Breast epithelium (tissue), 4 donors: ENCODE measurements around the gene NUFIP2. TPM values are rescaled to one million over a fixed set of nuclear protein-coding genes. Genes with fewer than 3 reads are reported as not detected.

Experiments used
- DNase-seq, 2 donors: peaks; one replicate each; pipeline ENCODE4 v3.0.0-alpha.2; 2019; ENCODE audit warnings: low spot score in 2 of 2
- H3K27ac ChIP-seq, 2 donors: fragments of 200-600 bp; sonication (generic) in 1 of 2; one replicate each; pipeline ENCODE4 v1.5.1; 2016 to 2019; ENCODE audit warnings: mild to moderate bottlenecking in 1 of 2
- H3K27me3 ChIP-seq, 2 donors: fragments of 200-600 bp; sonication (generic) in 1 of 2; one replicate each; pipeline versions ENCODE4 v1.5.1 to v1.6.0; 2017 to 2019; ENCODE audit warnings: control low read depth in 1 of 2, mild to moderate bottlenecking in 1 of 2
- H3K36me3 ChIP-seq: fragments of 200-600 bp; one replicate; pipeline ENCODE4 v1.5.1; 2019
- H3K4me1 ChIP-seq, 2 donors: fragments of 200-600 bp; sonication (generic); one replicate each; pipeline ENCODE4 v1.5.1; 2016 to 2019; ENCODE audit warnings: control low read depth in 1 of 2
- H3K4me3 ChIP-seq, 3 donors: fragments of 200-600 bp; sonication (generic); 1 replicate in 2 of 3; 2 replicates in 1 of 3; pipeline ENCODE4 v1.5.1; 2016 to 2019; ENCODE audit warnings: mild to moderate bottlenecking in 3 of 3, moderate library complexity in 2 of 3
- H3K9me3 ChIP-seq, 2 donors: fragments of 200-600 bp; sonication (generic) in 1 of 2; one replicate each; pipeline ENCODE4 v1.5.1; 2016 to 2019; ENCODE audit warnings: control low read depth in 1 of 2
- POLR2A ChIP-seq: fragments of 450-650 bp; IDR thresholded peaks from one replicate; pipeline ENCODE4 v1.6.1; 2016; ENCODE audit warnings: antibody characterized with exemption, mild to moderate bottlenecking, moderate library complexity
- POLR2AphosphoS5 ChIP-seq, 3 donors: sonication (generic); formaldehyde crosslinking; IDR thresholded peaks; one replicate each; pipeline ENCODE4 v1.6.1; 2017; ENCODE audit warnings: antibody characterized with exemption in 3 of 3
- intact Hi-C: fragments of 100-400 bp; cut with DNase I; formaldehyde crosslinking; loops from one replicate; pipeline ENCODE4 v1.15.1; 2023; ENCODE audit warnings: low total_unique reads
- total RNA-seq, 3 donors: library from RNA; depleted of rRNA; stranded (reverse); fragments of >200 nt; gene quantifications; one replicate each; pipeline ENCODE4 v1.1.0, GENCODE V29; 2016
- TF ChIP-seq, protein P1 (sequence below), 3 donors: fragments of 450-650 bp; IDR thresholded peaks; one replicate each; pipeline ENCODE4 v1.5.1; 2016 to 2017; ENCODE audit warnings: antibody characterized with exemption in 3 of 3, mild to moderate bottlenecking in 3 of 3, moderate library complexity in 3 of 3

Gene NUFIP2
- total RNA-seq, 3 donors from 2014 or later: 35.8 to 46.2 (median 36.4) TPM

- peak; percentile 55 to 59 for DNase-seq
- peaks cover 4 to 32% of the 10 kb centered on the region in 2 donors for H3K4me1 ChIP-seq
- H3K36me3 ChIP-seq: no peaks in the 10 kb centered on the region
- H3K4me3 ChIP-seq: peak overlapping the region; percentile 75 to 97 (median 95)
- TF ChIP-seq, protein P1, sequence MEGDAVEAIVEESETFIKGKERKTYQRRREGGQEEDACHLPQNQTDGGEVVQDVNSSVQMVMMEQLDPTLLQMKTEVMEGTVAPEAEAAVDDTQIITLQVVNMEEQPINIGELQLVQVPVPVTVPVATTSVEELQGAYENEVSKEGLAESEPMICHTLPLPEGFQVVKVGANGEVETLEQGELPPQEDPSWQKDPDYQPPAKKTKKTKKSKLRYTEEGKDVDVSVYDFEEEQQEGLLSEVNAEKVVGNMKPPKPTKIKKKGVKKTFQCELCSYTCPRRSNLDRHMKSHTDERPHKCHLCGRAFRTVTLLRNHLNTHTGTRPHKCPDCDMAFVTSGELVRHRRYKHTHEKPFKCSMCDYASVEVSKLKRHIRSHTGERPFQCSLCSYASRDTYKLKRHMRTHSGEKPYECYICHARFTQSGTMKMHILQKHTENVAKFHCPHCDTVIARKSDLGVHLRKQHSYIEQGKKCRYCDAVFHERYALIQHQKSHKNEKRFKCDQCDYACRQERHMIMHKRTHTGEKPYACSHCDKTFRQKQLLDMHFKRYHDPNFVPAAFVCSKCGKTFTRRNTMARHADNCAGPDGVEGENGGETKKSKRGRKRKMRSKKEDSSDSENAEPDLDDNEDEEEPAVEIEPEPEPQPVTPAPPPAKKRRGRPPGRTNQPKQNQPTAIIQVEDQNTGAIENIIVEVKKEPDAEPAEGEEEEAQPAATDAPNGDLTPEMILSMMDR (IDR thresholded peaks at IDR 0.05): no peak
- peak in 2 of 3 donors; percentile 9 to 26 for TF ChIP-seq POLR2AphosphoS5 (IDR thresholded peaks at IDR 0.05)
- H3K27ac ChIP-seq: peak overlapping the region; percentile 94 to 99
- intact Hi-C loops: loop anchor here (2.0 kb wide), 1 partner anchor 74 kb away; no protein-coding TSS in a partner anchor
- no peaks in the 10 kb centered on the region for H3K27me3 ChIP-seq
- no peaks in the 10 kb centered on the region for H3K9me3 ChIP-seq
Measured at GRCh38 chr17:29292071-29292991, 1.6 kb downstream of the NUFIP2 start.

DNA sequence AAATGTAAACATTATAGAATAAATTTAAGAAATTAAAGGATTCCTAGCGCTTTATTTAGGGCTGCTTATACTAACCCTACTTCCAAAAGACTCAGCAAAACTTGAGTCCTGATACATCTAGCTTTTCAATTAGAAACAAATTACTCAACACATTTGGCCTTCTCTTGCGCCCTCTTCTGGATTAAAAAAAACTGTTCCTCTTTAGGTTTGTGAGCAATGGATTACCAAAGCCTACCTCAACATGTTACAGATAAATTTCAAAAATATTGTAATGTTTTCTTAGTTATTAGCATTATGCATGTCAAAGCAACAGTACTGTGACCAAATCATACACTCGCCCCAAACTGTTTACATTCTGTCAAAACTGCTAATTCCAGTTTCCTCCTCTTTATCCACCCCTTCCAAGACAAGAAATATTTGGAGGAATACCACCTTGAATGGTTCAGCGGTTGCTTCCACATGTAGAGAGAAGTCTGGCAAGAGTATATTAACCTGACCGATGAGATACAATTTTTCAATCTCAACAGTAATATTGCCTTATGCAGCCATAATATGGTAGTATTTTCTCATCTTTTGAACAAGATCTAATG is 2.7 kb downstream of the NUFIP2 start:
- Histone ChIP-seq H3K36me3 (no peaks in the 10 kb centered on the region), H3K9me3 (no peaks in the 10 kb centered on the region), H3K27me3 (no peaks in the 10 kb centered on the region), H3K4me3 (peak overlapping the region; percentile 75 to 97 (median 95)), H3K27ac (peak overlapping the region; percentile 94 to 99), H3K4me1 (peaks cover 4 to 32% of the 10 kb centered on the region in 2 donors)
- intact Hi-C loops: no loop called here
- no peak for TF ChIP-seq POLR2A
- TF ChIP-seq, protein P1 (IDR thresholded peaks at IDR 0.05): peak; percentile 67 to 76 (median 70)
- DNase-seq: no peak

DNA sequence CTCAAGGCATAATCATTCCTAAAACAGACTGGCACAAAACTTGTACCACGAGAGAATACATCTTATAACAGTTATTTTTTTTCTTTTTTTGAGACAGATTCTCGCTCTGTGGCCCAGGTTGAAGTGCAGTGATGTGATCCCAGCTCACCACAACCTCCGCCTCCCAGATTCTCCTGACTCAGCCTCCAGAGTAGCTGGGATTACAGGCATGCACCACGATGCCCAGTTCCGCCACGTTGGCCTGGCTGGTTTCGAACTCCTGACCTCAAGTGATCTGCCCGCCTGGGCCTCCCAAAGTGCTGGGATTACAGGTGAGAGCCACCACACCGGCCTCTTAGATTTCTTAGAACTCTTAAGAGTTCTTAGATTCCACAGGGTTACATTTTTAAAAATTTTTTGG is 4.1 kb downstream of the NUFIP2 start:
- intact Hi-C loops: no loop called here
- DNase-seq: no peak
- Histone ChIP-seq H3K36me3 (no peaks in the 10 kb centered on the region), H3K27ac (peak overlapping the region in 1 of 2 donors; percentile 25), H3K4me3 (peak overlapping the region in 1 of 3 donors; percentile 3), H3K27me3 (no peaks in the 10 kb centered on the region), H3K4me1 (peaks cover 4 to 38% of the 10 kb centered on the region in 2 donors), H3K9me3 (no peaks in the 10 kb centered on the region)
- no peak for TF ChIP-seq POLR2A
- TF ChIP-seq POLR2AphosphoS5 (IDR thresholded peaks at IDR 0.05): no peak
- TF ChIP-seq, protein P1 (IDR thresholded peaks at IDR 0.05): no peak

DNA sequence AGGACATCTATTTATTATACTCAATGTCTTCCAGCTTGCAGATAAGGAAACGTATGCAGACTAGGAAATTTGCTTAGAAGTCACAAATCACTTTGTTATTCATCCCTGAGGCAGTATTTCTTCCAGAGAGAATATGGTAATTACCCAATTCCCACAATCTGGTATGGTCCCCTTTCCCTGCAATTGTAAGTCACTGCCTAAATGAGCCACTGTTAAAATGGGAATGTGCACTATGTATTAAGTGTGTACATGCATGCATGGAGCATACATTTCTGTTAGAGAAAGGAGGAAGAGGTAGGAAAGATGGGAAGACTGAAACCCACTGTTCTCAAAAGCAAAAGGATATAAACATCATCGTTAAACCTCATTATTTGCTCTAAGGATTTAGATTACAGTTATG is 10.0 kb downstream of the NUFIP2 start:
- Histone ChIP-seq H3K27me3 (no peaks in the 10 kb centered on the region), H3K9me3 (no peaks in the 10 kb centered on the region), H3K4me1 (peaks cover 0 to 22% of the 10 kb centered on the region in 2 donors), H3K36me3 (no peaks in the 10 kb centered on the region), H3K27ac (no peak overlapping the region), H3K4me3 (peak overlapping the region in 1 of 3 donors; percentile 47)
- intact Hi-C loops: no loop called here
- TF ChIP-seq POLR2AphosphoS5 (IDR thresholded peaks at IDR 0.05) (no peak), POLR2A (no peak)
- TF ChIP-seq, protein P1 (IDR thresholded peaks at IDR 0.05): no peak
- DNase-seq: no peak

DNA sequence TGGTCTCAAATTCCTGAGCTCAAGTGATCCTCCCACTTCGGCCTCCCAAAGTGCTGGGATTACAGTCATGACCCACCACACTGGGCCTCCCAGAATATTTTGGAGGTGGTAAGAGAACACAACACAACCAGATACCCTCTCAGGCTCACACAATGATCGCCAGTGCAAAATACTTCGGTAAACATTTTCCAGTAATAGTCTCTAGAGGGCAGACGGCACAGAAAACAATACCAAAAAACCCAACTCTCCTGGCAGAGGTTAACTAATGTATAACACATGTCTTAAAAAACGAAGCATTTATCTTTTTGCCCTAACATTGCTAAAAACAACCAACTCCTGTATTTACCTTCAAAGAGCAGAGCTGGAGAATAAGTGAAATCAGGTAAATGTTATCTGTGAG is 10.5 kb downstream of the NUFIP2 start:
- intact Hi-C loops: no loop called here
- no peak for DNase-seq
- H3K36me3 ChIP-seq: no peaks in the 10 kb centered on the region
- no peak overlapping the region for H3K27ac ChIP-seq
- H3K4me1 ChIP-seq: peaks cover 0 to 18% of the 10 kb centered on the region in 2 donors
- no peaks in the 10 kb centered on the region for H3K9me3 ChIP-seq
- TF ChIP-seq, protein P1 (IDR thresholded peaks at IDR 0.05): no peak
- TF ChIP-seq POLR2A (no peak), POLR2AphosphoS5 (IDR thresholded peaks at IDR 0.05) (no peak)
- no peaks in the 10 kb centered on the region for H3K27me3 ChIP-seq
- peak overlapping the region in 1 of 3 donors; percentile 47 for H3K4me3 ChIP-seq
